Measurements from ENCODE around the gene SLC35E3.

SLC35E3 gene

GRCh38 chr12:68825569-68826217, 79.7 kb downstream of the SLC35E3 start:
- Histone ChIP-seq H3K36me3 (ENCODE audit: insufficient read depth, low read length) (peaks cover 58% of the 10 kb centered on the region), H3K4me1 (ENCODE audit: control insufficient read depth, insufficient read depth, low read length, unreplicated experiment) (peaks cover 16% of the 10 kb centered on the region), H3K4me3 (ENCODE audit: low read depth, low read length) (no peak overlapping the region), H3K79me2 (ENCODE audit: control insufficient read depth, insufficient read depth, low read length, unreplicated experiment) (peaks cover 16% of the 10 kb centered on the region), H3K27ac (ENCODE audit: low read depth, low read length) (peak overlapping the region; percentile 79), H3K27me3 (ENCODE audit: insufficient read depth, low read length) (no peaks in the 10 kb centered on the region), H2AFZ (ENCODE audit: low read length, unreplicated experiment) (no peak overlapping the region)

GRCh38 chr12:68827895-68828671, 82.1 kb downstream of the SLC35E3 start:
- H3K4me1 ChIP-seq (ENCODE audit: control insufficient read depth, insufficient read depth, low read length, unreplicated experiment), result peaks cover 16% of the 10 kb centered on the region
- no peak overlapping the region for H2AFZ ChIP-seq (ENCODE audit: low read length, unreplicated experiment)
- peaks cover 61% of the 10 kb centered on the region for H3K36me3 ChIP-seq (ENCODE audit: insufficient read depth, low read length)
- H3K4me3 ChIP-seq (ENCODE audit: low read depth, low read length), result no peak overlapping the region
- H3K27me3 ChIP-seq (ENCODE audit: insufficient read depth, low read length), result no peaks in the 10 kb centered on the region
- H3K79me2 ChIP-seq (ENCODE audit: control insufficient read depth, insufficient read depth, low read length, unreplicated experiment), result peaks cover 15% of the 10 kb centered on the region
- H3K27ac ChIP-seq (ENCODE audit: low read depth, low read length), result peak overlapping the region; percentile 79

- Histone ChIP-seq H3K4me1 (ENCODE audit: control insufficient read depth, insufficient read depth, low read length, unreplicated experiment) (peaks cover 16% of the 10 kb centered on the region), H3K36me3 (ENCODE audit: insufficient read depth, low read length) (peaks cover 59% of the 10 kb centered on the region), H3K4me3 (ENCODE audit: low read depth, low read length) (no peak overlapping the region), H3K27ac (ENCODE audit: low read depth, low read length) (0 out of 2 replicates have a peak overlapping the region, but pooled peaks have one; percentile 26), H2AFZ (ENCODE audit: low read length, unreplicated experiment) (no peak overlapping the region), H3K27me3 (ENCODE audit: insufficient read depth, low read length) (no peaks in the 10 kb centered on the region), H3K79me2 (ENCODE audit: control insufficient read depth, insufficient read depth, low read length, unreplicated experiment) (peaks cover 9% of the 10 kb centered on the region)
These were observed 82.7 kb downstream of the SLC35E3 start for GRCh38 chr12:68828672-68829068.

Data from ACC112 (cell line).